GM21515 (cell line): ENCODE data around the gene WASL.
A peak's percentile ranks its signal among the peaks of the same experiment; 100 is the strongest.
"Not testable (repeated sequence)": the region's sequence is repeated elsewhere in the genome, so short reads cannot be mapped to it uniquely, and the experiment has no call there.

Source experiments
- ATAC-seq: cut with Tn5 transposase; IDR thresholded peaks from one replicate; pipeline ENCODE4 v1.9.1; 2021; ENCODE audit not compliant: unreplicated experiment

WASL gene

GRCh38 chr7:123748734-123749536, at the start of gene WASL:
Gene WASL (minus strand): TSS chr7:123749003. CDS start chr7:123748734, 269 bp downstream.
- ATAC-seq = peak; percentile 75

DNA sequence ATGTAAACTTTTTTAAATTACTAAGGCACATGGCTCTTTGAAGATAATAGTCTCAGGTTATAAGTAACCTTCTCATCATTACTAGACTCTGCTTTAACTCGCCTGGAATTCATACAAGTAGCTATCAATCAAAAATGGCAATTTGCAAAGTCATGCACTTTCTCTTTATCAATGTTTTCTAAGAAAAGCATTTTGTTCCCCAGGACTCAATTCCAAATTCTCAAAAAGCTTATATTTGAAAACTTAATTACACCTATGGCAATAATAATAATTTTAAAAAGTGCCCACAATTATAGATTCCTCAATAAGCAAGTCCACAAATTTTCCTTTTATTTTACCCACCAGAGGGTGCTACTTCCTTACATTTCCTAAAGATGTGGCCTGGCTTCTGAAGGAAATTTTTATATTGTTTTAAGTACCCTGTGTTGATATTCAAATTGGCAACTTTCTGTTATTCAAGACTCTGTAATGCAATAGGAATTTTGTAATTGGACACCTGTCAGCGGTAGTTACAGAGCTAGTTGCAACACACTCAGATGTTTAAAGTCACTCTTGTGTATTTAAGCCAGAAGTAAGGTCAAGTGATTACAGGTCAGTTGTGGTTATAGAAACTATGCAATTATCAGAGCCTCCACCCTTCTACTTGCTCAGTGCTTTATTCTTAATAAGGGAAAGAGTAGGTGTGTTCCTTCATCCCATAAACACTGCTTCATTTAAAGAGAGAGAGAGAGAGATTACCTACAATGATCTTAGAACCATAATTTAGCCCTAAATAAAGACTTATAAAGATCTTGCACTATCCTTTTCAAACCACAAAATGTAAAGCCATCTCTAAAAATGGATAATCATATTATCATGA, 49.1 kb upstream of the WASL start:
- no peak for ATAC-seq

GRCh38 chr7:123796568-123796967, 47.8 kb upstream of the WASL start:
- ATAC-seq = no peak

DNA sequence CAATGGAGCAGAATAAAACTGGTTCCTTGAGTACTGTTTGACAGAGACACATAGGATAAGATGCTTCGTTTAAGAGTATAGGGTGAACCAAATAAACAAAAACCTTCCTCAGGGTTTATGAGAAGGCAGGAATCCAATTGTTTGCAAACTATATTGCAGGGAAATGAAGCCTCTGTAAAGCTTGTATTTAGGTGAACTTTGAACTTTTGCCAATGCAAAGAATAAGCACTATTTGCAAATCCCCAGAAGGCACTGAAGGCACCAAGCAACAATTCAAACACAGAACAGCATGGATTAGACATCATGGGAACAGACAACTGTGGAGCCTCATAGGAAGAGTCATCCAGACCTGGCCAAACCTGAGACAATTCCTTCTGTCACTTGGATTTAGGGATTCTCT, 47.1 kb upstream of the WASL start:
- no peak for ATAC-seq

DNA sequence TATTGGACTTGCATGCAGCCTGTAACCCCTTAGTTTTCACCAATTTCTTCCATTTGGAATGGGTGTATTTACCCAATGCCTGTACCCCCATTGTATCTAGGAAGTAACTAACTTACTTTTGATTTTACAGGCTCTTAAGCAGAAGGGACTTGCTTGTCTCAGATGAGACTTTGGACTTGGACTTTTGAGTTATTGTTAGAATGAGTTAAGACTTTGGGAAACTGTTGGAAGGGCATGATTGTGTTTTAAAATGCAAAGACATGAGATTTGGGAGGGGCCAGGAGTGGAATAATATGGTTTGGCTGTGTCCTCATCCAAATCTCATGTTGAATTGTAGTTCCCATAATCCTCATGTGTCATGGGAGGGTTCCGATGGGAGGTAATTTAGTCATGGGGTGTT, 46.3 kb upstream of the WASL start:
- not testable (repeated sequence) for ATAC-seq

- no peak for ATAC-seq
Observed at GRCh38 chr7:123792547-123792946, 43.7 kb upstream of the WASL start.

DNA sequence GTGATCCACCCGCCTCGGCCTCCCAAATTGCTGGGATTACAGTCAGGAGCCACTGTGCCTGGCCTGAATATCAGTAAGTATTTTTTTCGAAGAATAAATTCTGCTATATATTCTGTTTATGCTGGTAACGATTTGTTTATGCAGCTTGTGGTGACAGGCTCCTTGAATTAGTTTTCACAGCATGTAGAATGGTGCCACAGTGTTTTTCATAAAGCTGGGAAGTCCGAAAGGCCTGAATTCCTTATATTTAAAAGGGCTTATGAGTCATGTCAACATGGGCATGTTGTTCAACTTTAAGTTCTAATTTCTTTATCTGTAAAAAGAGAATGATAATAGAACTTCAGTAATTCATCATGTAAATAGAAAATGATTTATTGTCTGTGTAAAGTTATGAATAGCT, 42.2 kb upstream of the WASL start:
- no peak for ATAC-seq

GRCh38 chr7:123789817-123790216, 41.0 kb upstream of the WASL start:
- no peak for ATAC-seq

DNA sequence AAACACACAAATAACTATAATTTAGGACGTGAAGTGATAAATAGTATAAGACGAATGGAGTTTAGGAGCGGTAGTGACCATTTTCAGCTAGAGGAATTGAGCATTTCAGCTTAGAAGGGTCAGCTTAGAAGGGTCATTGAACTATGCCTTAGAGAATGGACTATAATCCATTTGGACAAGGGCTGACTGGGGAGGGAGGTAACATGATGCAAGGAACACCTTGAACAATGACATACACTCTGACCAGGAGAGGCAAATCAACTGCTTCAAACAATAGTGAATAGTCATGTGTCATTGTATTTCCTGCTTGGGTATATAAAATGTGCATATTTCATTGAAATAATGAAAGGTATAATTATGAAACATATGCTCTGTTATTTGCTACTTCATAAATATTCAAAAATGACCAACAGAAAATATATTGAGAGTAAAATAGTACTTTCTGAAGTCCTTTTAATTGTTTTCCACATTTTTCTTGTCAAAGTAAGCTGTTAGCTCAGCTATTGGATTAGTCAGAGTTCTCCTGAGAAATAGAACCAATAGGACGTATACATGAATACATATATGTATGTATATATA, 40.5 kb upstream of the WASL start:
- no peak for ATAC-seq

DNA sequence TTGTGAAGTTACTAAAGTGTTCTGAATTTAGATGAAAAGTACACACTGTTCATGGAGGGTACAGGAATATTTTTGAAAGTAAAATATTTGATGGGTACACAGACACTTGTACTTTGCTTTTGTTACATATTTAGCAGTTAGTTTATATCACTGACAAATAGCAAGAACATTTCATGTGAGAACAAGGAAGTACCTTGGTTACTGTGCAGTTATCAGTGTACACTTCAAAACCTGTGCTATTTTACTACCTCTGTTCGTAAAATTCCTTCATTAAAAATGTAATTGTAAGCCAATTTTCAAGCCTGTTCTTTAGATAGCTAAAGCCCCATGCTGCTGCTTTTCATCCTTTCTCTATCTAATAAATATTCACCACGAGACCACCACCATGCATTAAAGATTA, 39.8 kb upstream of the WASL start:
- no peak for ATAC-seq

DNA sequence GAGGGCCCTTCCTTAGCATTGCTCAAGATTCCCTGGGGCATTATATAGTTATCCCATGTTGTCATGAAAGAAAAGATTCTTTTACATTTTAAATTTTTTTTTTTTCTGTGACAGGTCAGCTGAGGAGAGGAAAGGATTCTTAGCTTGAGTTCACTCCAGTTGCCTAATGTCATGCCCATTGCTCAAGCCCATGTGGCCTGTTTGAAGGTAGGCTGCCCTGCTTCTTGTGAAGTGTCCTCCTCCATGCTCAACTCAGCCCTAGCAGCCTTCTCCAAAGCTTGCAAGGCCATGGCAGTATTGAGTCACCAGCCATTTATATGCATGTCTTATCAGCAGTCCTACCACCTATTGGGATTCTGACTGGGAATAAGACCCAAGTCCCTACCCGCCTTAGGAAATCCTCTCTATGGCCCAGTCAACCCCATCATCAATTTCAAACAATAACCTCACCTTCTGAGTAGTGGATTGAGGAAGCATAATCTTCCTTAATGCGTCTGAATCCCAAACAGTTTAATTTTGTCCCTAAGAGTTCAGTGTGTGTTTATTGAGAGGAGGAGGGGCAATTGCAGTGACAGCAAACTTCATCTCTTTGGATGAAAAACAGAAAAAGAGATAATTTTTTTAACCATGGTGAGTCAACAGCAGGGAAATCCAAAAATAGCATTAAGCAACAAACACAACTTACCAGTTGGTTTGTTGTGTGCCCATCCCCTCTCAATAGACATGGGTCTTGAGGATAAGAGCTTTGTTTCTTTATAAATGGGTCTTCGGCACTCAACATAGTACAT, 38.6 kb upstream of the WASL start:
- no peak for ATAC-seq

- ATAC-seq = no peak
Observed at GRCh38 chr7:123784263-123784662, 35.5 kb upstream of the WASL start.

- no peak for ATAC-seq
Observed at GRCh38 chr7:123783820-123784219, 35.0 kb upstream of the WASL start.

DNA sequence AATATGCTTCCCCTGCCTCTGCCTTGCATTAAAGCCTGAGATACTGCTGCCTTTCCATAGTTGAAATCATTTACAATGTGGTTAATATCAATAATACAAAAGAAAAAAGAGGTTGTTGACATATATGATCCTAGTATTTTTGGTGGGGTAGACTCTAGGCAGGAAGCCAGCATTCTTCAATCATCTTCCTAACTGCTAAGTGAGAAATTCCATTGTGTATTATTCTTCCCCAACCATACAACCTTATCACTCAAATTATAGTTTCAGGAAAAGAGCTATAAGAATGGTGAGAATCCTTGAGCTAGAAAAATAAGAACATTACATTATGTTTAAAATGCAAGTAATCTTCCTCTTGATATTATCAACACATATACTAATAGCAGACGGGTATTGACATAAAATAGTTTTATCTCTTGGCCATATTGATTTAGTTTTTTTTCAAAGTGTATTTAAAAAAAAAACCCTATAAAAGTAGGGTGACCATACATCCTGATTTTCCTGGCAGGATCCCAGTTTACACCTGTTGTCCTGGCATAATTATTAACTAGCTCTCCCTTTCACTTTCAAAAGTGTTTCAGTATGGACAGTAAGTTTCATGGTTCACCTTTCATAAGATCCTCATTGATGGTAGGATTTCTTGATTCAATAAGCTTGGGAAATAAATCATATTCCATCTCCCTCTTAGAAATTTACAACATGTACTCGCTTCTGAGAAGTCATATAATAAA, 33.4 kb upstream of the WASL start:
- no peak for ATAC-seq

DNA sequence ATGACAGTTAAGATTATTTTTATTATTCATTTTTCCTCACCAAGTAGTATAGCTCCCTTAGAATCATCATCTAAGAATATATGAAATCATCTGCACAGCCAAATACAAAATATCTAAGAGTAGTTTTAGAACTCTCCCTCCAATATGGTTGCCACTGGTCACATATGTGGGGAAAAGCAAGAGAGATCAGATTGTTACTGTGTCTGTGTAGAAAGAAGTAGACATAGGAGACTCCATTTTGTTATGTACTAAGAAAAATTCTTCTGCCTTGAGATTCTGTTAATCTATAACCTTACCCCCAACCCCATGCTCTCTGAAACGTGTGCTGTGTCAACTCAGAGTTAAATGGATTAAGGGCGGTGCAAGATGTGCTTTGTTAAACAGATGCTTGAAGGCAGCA, 31.7 kb upstream of the WASL start:
- not testable (repeated sequence) for ATAC-seq

DNA sequence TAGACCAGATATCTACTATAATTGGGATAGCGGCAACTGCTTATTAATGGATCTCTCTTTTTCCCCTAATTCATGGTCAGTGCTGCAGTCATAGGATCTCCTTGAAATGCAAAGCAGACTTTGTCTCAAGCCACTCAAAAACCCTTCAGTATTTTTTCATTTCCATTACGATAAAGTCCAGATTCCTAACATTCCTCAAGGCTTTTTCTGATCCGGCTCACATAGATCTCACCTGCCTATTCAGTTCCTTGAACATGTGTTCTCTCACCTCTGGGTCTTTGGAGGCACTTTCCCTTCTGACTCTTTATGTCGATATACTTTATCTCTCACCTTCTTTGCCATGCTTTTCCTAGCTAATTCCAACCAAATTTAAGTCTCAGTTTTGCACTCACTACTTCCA, 25.7 kb upstream of the WASL start:
- ATAC-seq = no peak

DNA sequence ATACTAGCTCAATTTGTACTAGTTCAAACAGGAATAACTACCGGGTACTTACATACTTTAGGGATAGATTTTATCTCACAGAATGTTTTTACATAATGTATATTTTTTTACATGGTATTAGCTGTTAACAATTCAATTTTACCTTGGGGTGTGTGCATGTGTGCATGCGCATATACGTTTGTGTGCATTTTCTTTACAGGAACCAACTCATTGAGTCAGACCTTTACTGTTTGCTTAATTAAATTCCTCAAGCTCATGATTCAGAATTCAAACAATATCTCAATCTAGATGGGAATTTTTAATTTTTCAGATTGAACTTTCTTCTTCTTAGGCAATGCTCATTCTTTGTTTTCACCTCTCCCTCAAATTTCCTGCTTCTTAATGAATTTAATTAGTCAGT, 24.7 kb upstream of the WASL start:
- ATAC-seq = no peak

DNA sequence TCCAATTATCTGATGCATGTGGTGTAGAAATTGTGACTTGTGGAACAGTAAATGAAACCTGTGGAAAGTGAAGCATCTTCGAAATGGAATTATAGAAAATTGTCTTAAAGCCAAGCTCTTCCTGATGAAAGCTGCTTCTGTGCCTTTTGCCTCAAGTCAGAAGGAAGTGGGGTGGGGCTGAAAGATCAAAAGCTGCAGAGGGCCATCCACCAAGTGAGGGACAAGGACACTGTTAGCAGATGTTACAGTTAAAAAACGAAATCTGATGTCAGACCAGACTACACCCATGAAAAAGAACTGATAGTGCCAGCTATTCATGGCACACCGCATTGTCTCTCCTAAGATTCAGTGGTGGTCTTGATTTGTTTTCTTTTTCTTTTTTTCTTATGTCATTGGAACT, 23.8 kb upstream of the WASL start:
- ATAC-seq = no peak

- no peak for ATAC-seq
Observed at GRCh38 chr7:123771846-123772245, 23.0 kb upstream of the WASL start.

- no peak for ATAC-seq
Observed at GRCh38 chr7:123771256-123771655, 22.5 kb upstream of the WASL start.
